HG03342 (cell line): Measurements from ENCODE around the gene YAF2.
A peak's percentile ranks its signal among the peaks of the same experiment; 100 is the strongest.

Experiments used
- ATAC-seq: cut with Tn5 transposase; IDR thresholded peaks from one replicate; pipeline ENCODE4 v1.9.1; 2021; ENCODE audit warnings: mild to moderate bottlenecking, moderate library complexity; ENCODE audit not compliant: unreplicated experiment

Gene YAF2

GRCh38 chr12:42145552-42146215 is 92.4 kb downstream of the YAF2 start:
- ATAC-seq: no peak

- ATAC-seq: no peak
These were observed 92.9 kb downstream of the YAF2 start for GRCh38 chr12:42145197-42145549.

GRCh38 chr12:42144408-42145196 is 93.4 kb downstream of the YAF2 start, which contains the start of gene GXYLT1:
GXYLT1 (minus strand) TSS chr12:42144874; CDS start chr12:42144646, 228 bp downstream.
- ATAC-seq: peak; percentile 93

GRCh38 chr12:42144158-42144407 is 94.0 kb downstream of the YAF2 start:
- ATAC-seq: no peak

- ATAC-seq: peak; percentile 0
These were observed 94.4 kb downstream of the YAF2 start for GRCh38 chr12:42143452-42144157.

GRCh38 chr12:42141981-42142606 is 96.0 kb downstream of the YAF2 start:
- no peak for ATAC-seq

- ATAC-seq: no peak
These were observed 97.1 kb downstream of the YAF2 start for GRCh38 chr12:42140901-42141300.

- no peak for ATAC-seq
These were observed 102.7 kb downstream of the YAF2 start for GRCh38 chr12:42135259-42135814.

GRCh38 chr12:42130672-42131402 is 107.2 kb downstream of the YAF2 start:
- ATAC-seq: no peak

GRCh38 chr12:42129595-42130204 is 108.3 kb downstream of the YAF2 start:
- ATAC-seq: no peak

- no peak for ATAC-seq
These were observed 109.2 kb downstream of the YAF2 start for GRCh38 chr12:42128888-42129287.

GRCh38 chr12:42128327-42128726 is 109.7 kb downstream of the YAF2 start:
- ATAC-seq: no peak

- ATAC-seq: no peak
These were observed 111.1 kb downstream of the YAF2 start for GRCh38 chr12:42126963-42127362.

GRCh38 chr12:42125388-42125767 is 112.7 kb downstream of the YAF2 start:
- ATAC-seq: no peak

- ATAC-seq: no peak
These were observed 113.2 kb downstream of the YAF2 start for GRCh38 chr12:42124764-42125387.

- no peak for ATAC-seq
These were observed 118.9 kb downstream of the YAF2 start for GRCh38 chr12:42119085-42119633.

- no peak for ATAC-seq
These were observed 119.7 kb downstream of the YAF2 start for GRCh38 chr12:42118136-42118879.

- ATAC-seq: no peak
These were observed 129.0 kb downstream of the YAF2 start for GRCh38 chr12:42109031-42109430.
